ENCODE data around the gene SLC41A3. TPM values are rescaled to one million over a fixed set of nuclear protein-coding genes. Genes with fewer than 3 reads are reported as not detected.
"Not testable (repeated sequence)": the region's sequence is repeated elsewhere in the genome, so short reads cannot be mapped to it uniquely, and the experiment has no call there.

SLC41A3 gene
- total and polyA plus RNA-seq, 11 donors = 20.9 to 60.1 (median 46.4) TPM

GRCh38 chr3:126076140-126076539, 7.8 kb downstream of the SLC41A3 start:
- Histone ChIP-seq H3K9me3 (peaks cover 0 to 16% (median 3%) of the 10 kb centered on the region in 12 donors), H3K4me3 (no peak overlapping the region), H3K27ac (no peak overlapping the region), H3K27me3 (no peaks in the 10 kb centered on the region), H3K36me3 (no peaks in the 10 kb centered on the region), H3K4me1 (no peaks in the 10 kb centered on the region)
- ATAC-seq = no peak
- intact Hi-C loops (cut with DNase I) = no loop called here
- DNase-seq = no peak
- TF ChIP-seq CTCF (IDR thresholded peaks at IDR 0.05) (no peak), POLR2A (IDR thresholded peaks at IDR 0.05) (no peak)

GRCh38 chr3:126070146-126070545, 13.8 kb downstream of the SLC41A3 start:
- peaks cover 0 to 18% (median 9%) of the 10 kb centered on the region in 9 donors for H3K36me3 ChIP-seq
- no peaks in the 10 kb centered on the region for H3K4me1 ChIP-seq
- DNase-seq (no peak), ATAC-seq (no peak)
- peaks cover 0 to 13% (median 3%) of the 10 kb centered on the region in 12 donors for H3K9me3 ChIP-seq
- no peaks in the 10 kb centered on the region for H3K27me3 ChIP-seq
- intact Hi-C loops (cut with DNase I) = no loop called here
- no peak overlapping the region for H3K4me3 ChIP-seq
- TF ChIP-seq POLR2A (IDR thresholded peaks at IDR 0.05) (no peak), CTCF (IDR thresholded peaks at IDR 0.05) (no peak)
- H3K27ac ChIP-seq = no peak overlapping the region
- WGBS, 4 donors = 90 to 95% (median 90%) methylated on average over 10 of the region's 10 CpGs

DNA sequence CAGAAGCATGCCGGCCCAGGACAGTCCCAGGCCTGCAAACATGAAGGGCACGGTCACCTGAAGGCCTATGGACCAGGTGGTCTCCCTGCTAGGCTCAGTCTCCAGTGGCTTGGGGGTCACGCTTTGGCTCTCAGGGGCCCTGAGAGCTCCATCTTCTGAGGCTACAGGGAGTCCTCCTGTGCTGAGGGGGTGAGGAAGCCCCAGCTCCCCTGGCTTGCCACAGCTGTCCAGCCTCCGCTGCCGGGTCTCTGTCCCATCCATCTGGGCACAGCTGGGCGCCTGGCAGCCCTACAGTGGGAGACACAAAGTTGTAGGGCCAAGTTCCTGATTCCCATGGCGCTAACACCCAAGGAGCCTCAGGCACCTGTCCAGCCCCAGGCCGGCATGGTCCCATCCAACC, 16.0 kb downstream of the SLC41A3 start:
- ATAC-seq (no peak), DNase-seq (no peak)
- no peaks in the 10 kb centered on the region for H3K4me1 ChIP-seq
- no peak overlapping the region for H3K27ac ChIP-seq
- H3K4me3 ChIP-seq = no peak overlapping the region
- H3K9me3 ChIP-seq = peaks cover 0 to 4% (median 0%) of the 10 kb centered on the region in 12 donors
- H3K27me3 ChIP-seq = no peaks in the 10 kb centered on the region
- intact Hi-C loops (cut with DNase I) = no loop called here
- peaks cover 0 to 18% (median 9%) of the 10 kb centered on the region in 9 donors for H3K36me3 ChIP-seq
- WGBS, 4 donors = 92 to 97% (median 97%) methylated on average over 5 to 8 of the region's 8 CpGs
- TF ChIP-seq POLR2A (IDR thresholded peaks at IDR 0.05) = no peak
- TF ChIP-seq CTCF (IDR thresholded peaks at IDR 0.05) = no peak

- H3K9me3 ChIP-seq; H3K27ac ChIP-seq; DNase-seq; H3K27me3 ChIP-seq; ATAC-seq; H3K4me3 ChIP-seq; intact Hi-C loops (cut with DNase I); H3K4me1 ChIP-seq: not testable (repeated sequence)
- whole genome bisulfite sequencing, 4 donors = 91 to 96% (median 94%) methylated on average over 6 of the region's 6 CpGs
- H3K36me3 ChIP-seq = peaks cover 0 to 18% (median 9%) of the 10 kb centered on the region in 9 donors
Observed at GRCh38 chr3:126066676-126067075, 17.2 kb downstream of the SLC41A3 start.

DNA sequence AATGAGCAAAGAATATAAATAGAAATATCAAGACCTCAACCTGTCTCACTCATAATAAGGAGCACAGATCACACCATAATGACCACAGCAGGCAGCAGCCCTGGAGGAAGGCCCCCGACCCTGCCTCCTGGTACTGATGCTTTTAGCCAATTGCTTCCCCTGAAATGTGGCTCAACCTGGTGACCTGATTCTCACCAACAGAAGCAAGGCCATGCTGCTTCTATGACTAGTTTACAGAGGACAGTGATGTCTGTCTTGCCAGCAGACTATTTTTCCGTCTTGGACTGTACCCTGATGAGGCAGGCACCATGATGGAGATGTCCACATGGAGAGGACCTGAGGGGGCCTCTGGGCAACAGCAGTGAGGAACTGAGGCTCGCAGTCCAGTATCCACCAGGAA, 18.0 kb downstream of the SLC41A3 start:
- Histone ChIP-seq H3K27me3 (no peaks in the 10 kb centered on the region), H3K9me3 (no peaks in the 10 kb centered on the region), H3K4me1 (peaks cover 0 to 7% (median under 1%) of the 10 kb centered on the region in 12 donors), H3K4me3 (no peak overlapping the region), H3K27ac (no peak overlapping the region), H3K36me3 (peaks cover 0 to 18% (median 9%) of the 10 kb centered on the region in 9 donors)
- intact Hi-C loops (cut with DNase I) = no loop called here
- no peak for TF ChIP-seq POLR2A (IDR thresholded peaks at IDR 0.05)
- no peak for TF ChIP-seq CTCF (IDR thresholded peaks at IDR 0.05)
- ATAC-seq (no peak), DNase-seq (no peak)
- 88 to 98% (median 97%) methylated on average over 2 to 3 of the region's 3 CpGs for WGBS, 4 donors

Data from heart left ventricle (tissue), 16 donors.